ENCODE data around the gene MYO5A. TPM values are rescaled to one million over a fixed set of nuclear protein-coding genes. Genes with fewer than 3 reads are reported as not detected.

MYO5A gene
- total RNA-seq, 2 experiments from 2014 or later, result 30.3 to 43.2 TPM

DNA sequence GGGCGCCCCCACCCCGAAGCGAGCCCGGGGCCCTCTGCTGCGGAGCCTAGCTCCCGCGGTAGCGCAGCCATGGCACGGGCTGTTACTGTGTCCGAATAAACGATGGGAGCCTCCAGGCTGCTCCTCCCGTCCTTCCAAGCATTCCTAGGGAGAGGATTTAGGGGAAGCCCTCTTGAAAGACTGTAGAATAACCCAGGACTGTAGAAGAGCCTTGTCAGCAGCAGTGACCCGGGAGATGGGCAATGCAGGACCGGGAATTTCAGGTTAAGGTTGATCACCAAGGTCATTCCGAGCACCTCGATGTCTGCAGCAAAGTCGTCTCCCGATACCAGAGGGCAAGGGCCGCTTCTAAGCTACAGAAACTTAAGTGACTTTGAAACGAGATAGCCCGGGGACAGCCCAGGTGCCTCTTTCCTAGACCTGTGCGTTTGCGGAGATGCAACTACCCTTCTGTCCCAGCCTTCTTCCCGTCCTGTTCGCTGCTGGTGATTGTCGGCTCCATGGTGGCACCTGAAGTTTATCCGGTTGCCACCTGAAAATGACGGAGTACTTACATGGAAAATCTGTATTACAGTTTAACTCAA, 753 bp upstream of the MYO5A start:
- Mint-ChIP-seq H3K9me3 (ENCODE audit: low read depth) (no peaks in the 10 kb centered on the region), H3K27me3 (no peaks in the 10 kb centered on the region), H3K4me3 (peak overlapping the region; percentile 62), H3K27ac (peak overlapping the region; percentile 72), H3K36me3 (peaks cover 2% of the 10 kb centered on the region), H3K4me1 (peaks cover 30% of the 10 kb centered on the region)
- CTCF ChIA-PET, result interaction anchor here (1.0 to 2.2 kb wide), 5 partner anchors 9 to 205 kb away, joined by 3 to 13 read pairs (median 4); partner anchors contain the start of gene ARPP19
- DNase-seq, result peak; percentile 51
- ATAC-seq, result no peak

DNA sequence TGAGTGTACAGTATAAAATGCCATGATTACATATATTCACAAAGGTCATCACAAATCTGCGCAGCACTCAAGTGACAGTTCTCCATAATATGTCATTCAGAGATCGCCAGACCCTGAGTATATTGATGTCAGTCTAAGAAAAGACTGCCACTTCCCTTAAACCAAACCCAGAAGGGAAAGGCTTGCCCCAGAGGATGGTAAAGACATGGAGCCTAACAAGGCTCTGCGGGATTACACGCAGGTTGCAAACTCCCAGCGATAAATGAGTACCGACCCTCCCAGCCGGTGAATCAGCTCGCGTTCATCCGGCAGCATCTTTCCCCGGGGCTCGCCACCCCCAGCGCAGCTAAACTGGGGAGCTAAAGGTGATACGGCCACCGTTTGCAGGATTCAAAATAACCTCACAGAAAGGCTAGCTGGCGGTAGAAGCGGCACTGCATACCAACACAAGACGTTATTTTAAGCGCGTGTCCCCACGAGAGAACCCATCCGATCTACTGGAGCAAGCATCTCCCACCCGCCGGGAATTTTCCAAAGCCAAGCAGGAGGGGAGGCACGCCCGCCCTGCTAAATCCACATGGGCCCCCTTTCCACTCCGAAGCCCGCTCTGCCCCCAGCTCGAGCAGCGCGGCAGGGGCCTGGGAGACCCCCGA, 643 bp downstream of the MYO5A start:
- Mint-ChIP-seq H3K27me3 (no peaks in the 10 kb centered on the region), H3K36me3 (peaks cover 2% of the 10 kb centered on the region), H3K4me3 (peak overlapping the region; percentile 97), H3K4me1 (peaks cover 33% of the 10 kb centered on the region), H3K9me3 (ENCODE audit: low read depth) (no peaks in the 10 kb centered on the region), H3K27ac (peak overlapping the region; percentile 85)
- ATAC-seq (peak; percentile 4), DNase-seq (peak; percentile 65)
- CTCF ChIA-PET, result interaction anchor here (1.0 to 2.2 kb wide), 12 partner anchors 24 to 271 kb away, joined by 3 to 13 read pairs (median 4); no protein-coding TSS in a partner anchor

DNA sequence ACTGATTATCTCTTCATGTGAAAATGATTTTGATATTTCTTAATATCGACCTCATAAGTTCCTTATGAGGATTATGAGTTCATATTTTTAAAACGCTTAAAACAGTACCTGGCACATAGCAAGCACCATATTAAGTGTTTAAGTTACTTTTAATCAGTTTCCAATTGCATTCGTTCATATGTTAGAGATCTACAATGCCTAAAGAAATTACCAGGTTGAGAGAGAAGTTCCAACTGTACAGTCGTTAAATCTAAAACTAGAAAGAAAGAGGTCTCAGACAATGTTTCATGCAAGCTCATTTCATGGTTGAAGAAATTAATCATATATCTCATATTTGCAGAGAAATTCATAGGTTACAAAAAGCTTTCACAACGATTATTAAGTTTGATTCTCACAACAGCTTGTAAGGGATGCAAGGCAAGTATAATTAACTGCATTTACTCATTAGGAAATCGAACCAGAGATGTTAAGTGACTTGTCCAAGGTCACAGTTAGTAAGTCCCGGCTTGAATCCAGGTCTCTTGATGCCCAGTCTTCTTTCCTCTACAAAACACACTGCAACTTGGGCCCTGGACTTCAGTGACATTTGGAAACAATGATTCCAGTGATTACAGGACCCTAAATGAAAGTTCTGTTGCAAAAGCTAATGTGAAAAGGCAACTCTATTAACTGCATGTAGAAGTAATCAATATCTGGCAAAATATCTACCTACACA, 1.3 kb downstream of the MYO5A start:
- Mint-ChIP-seq H3K27me3 (no peaks in the 10 kb centered on the region), H3K9me3 (ENCODE audit: low read depth) (no peaks in the 10 kb centered on the region), H3K27ac (no peak overlapping the region), H3K4me1 (peaks cover 34% of the 10 kb centered on the region), H3K4me3 (peak overlapping the region; percentile 97), H3K36me3 (peaks cover 2% of the 10 kb centered on the region)
- CTCF ChIA-PET, result interaction anchor here (1.1 to 2.2 kb wide), 10 partner anchors 25 to 271 kb away, joined by 3 to 13 read pairs (median 4); no protein-coding TSS in a partner anchor
- ATAC-seq, result no peak
- no peak for DNase-seq

DNA sequence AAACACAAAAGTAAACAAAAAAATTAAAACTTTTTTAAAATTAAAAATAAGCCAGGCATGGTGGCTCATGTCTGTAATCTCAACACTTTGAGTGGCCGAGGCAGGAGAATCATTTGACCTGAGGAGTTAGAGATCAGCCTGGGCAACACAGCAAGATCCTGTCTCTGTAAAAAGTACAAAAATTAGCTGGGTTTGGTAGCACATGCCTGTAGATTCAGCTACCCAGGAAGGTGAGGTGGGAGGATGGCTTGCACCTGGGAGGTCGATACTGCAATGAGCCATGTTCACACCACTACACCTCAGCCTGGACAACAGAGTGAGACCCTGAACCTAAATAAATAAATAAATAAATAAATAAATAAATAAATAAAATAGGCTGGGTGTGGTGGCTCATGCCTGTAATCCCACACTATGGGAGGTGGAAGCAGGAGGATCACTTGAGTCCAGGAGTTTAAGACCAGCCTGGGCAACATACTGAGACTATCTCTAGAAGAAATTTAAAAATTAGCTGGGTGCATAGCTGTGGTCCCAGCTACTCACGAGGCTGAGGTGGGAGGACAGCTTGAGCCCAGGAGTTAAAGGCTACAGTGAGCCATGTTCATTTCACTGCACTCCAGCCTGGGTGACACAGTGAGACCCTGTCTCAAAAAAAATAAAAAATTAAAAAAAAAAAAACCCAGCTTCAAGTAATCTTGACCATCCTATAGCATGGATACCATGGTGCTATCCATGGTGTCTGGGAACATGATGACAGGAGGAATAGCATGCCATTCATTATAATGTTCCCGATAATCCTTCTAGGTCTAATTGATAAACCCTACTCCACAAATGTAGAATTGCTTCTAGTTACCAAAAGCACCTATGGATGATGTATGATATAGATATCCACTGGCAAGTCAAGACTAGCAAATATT, 4.2 kb downstream of the MYO5A start:
- CTCF ChIA-PET, result interaction anchor here (0.9 to 1.0 kb wide), 2 partner anchors 20 to 192 kb away, joined by 3 read pairs; no protein-coding TSS in a partner anchor
- no peak overlapping the region for H3K27ac Mint-ChIP-seq
- no peaks in the 10 kb centered on the region for H3K27me3 Mint-ChIP-seq
- DNase-seq, result no peak
- H3K4me1 Mint-ChIP-seq, result peaks cover 25% of the 10 kb centered on the region
- no peak overlapping the region for H3K4me3 Mint-ChIP-seq
- no peaks in the 10 kb centered on the region for H3K9me3 Mint-ChIP-seq (ENCODE audit: low read depth)
- H3K36me3 Mint-ChIP-seq, result peaks cover 4% of the 10 kb centered on the region
- ATAC-seq, result no peak

DNA sequence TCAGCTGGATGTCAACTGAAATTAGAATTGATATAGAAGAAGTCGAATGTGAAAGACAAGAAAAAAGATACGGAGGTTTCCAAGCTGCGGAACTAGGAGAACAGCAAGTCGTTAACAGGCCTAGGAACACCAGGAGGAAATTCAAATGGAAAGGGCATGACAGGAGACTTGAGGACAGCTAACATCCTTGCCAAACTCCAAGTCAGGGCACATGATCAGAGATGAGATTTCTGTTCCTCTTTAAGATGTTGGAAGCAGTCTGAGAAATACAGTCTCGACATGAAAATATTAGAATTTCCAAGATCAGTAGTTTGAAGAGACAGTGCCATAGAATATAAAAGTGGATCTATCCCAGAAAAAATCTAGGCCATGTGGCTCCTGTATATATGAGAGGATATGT, 5.0 kb downstream of the MYO5A start:
- Mint-ChIP-seq H3K27me3 (no peaks in the 10 kb centered on the region), H3K4me3 (no peak overlapping the region), H3K4me1 (peaks cover 25% of the 10 kb centered on the region), H3K27ac (no peak overlapping the region), H3K9me3 (ENCODE audit: low read depth) (no peaks in the 10 kb centered on the region), H3K36me3 (peaks cover 4% of the 10 kb centered on the region)
- ATAC-seq, result no peak
- DNase-seq, result no peak
- CTCF ChIA-PET, result no interaction called here

DNA sequence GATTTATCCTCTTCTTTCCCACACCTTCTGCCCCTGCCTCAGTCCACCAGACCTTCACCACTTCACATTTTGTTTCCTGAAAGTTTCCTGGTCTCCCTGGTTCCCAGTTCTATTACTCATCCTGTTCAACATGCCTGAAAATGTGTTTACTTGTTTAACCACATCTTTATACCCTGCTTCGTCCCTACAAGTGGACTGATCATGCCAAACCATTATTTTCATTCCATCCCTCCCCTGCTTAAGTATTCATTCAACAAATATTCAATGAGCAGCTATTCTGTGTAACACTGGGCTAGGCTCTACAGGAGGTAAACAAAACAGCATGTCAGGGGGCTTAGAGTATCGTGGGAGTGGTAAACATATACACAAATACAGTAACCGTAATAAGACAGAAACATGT, 5.5 kb downstream of the MYO5A start:
- Mint-ChIP-seq H3K4me1 (peaks cover 25% of the 10 kb centered on the region), H3K27ac (no peak overlapping the region), H3K4me3 (no peak overlapping the region), H3K36me3 (peaks cover 4% of the 10 kb centered on the region), H3K27me3 (no peaks in the 10 kb centered on the region), H3K9me3 (ENCODE audit: low read depth) (no peaks in the 10 kb centered on the region)
- ATAC-seq (no peak), DNase-seq (no peak)
- CTCF ChIA-PET, result no interaction called here

DNA sequence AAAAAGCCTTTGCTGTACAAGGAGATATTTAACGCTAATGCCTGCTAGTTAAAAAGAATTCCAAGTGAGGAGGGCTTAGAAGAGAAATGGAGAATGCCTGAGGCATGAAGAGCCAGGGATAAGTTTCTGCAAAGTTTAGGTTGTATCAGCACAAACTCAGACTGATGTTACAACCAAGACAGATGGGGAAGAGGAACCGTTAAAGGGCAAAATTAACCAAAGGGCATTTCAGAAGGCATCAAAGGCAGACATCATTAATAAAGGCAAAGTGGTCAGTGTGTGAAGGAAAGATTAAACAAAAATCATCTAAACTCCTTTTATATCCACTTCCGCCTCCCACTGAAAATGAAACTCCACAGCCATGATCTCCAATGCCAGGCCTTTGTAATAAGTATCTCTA, 7.0 kb downstream of the MYO5A start:
- Mint-ChIP-seq H3K4me1 (peaks cover 11% of the 10 kb centered on the region), H3K27ac (no peak overlapping the region), H3K36me3 (peaks cover 2% of the 10 kb centered on the region), H3K4me3 (no peak overlapping the region), H3K27me3 (no peaks in the 10 kb centered on the region), H3K9me3 (ENCODE audit: low read depth) (no peaks in the 10 kb centered on the region)
- no peak for ATAC-seq
- no peak for DNase-seq
- CTCF ChIA-PET, result no interaction called here

DNA sequence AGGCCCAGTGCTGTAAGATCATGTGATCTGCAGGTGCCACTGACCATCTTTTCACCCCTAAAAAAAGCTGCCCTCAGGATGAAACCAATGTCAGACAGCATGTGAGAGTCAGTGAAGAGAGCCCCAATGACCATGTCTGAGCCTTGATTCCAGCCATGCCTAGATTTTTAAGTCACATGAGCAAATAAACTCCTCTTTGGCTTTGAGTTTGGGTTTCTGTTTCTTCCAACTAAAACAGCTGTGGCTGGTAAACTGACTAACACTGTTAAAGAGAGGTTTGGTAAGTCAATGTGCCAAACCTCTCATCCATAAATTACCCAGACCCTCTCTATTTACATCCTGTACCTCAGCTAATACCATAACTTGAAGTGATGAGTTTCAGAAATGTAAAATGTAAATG, 8.3 kb downstream of the MYO5A start:
- Mint-ChIP-seq H3K4me3 (no peak overlapping the region), H3K9me3 (ENCODE audit: low read depth) (no peaks in the 10 kb centered on the region), H3K36me3 (peaks cover 2% of the 10 kb centered on the region), H3K4me1 (peaks cover 6% of the 10 kb centered on the region), H3K27ac (no peak overlapping the region), H3K27me3 (no peaks in the 10 kb centered on the region)
- CTCF ChIA-PET, result no interaction called here
- DNase-seq, result no peak
- ATAC-seq, result no peak

DNA sequence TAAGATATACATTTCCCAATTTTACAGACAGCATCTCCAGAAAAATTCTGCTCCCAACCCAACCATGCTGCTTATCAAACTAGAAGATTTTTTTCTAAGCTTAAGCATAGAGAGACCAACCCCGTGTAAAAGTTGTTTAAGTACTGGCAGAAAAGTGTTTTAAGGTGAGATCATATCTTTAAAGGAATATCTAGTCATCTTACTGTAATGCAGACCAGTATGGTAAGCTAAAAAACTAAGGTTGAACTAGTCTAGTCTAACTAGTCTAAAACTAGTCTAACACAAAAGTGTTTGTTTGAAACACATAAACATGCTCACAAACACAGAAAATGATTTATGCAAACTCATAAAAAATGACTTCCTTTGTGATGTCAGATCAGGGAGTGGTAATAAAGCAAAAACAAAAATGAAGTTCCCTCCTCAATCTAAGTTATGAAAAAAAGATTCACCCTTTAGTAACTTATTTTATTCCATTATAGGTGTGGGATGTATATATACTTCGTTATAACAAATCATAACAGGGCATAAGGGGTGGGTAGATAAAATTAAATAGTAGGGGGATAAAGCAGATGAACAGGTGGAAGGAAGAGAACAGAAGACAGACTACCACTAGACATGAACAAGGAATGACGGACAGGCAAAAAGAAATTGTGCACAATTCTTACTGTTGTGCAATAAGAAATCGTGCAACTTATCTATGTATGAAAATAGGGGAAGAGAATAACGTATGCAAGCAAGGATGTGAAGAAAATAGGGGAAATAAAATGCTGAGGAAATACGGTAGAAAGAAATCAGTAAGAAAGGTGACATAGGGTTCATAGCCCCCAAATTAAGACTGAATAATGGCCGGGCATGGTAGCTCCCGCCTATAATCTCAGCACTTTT, 10.0 kb downstream of the MYO5A start:
- DNase-seq (no peak), ATAC-seq (no peak)
- Mint-ChIP-seq H3K27me3 (no peaks in the 10 kb centered on the region), H3K4me3 (no peak overlapping the region), H3K36me3 (peaks cover 2% of the 10 kb centered on the region), H3K27ac (no peak overlapping the region), H3K4me1 (peaks cover 4% of the 10 kb centered on the region), H3K9me3 (ENCODE audit: low read depth) (no peaks in the 10 kb centered on the region)
- CTCF ChIA-PET, result interaction anchor here (1.0 kb wide), 1 partner anchor 41 kb away, joined by 4 read pairs; no protein-coding TSS in a partner anchor

DNA sequence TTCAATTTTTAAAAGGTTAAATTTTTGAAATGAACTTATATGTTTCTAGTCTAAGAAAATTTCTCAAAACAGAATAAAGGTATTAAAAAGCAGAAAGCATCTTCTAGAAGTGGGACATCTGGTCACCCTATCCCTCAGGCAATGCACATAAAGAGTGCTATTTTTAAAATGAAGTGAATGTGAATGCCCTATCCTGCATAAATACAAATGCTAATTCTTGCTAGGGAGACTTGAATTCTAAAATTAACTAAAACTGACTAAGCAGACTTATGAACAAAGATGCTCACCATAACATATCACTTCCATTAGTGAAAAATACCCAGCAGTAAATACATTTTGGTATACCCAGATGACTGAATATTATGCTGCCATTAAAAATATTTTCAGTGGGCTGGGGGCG, 11.7 kb downstream of the MYO5A start:
- peaks cover 2% of the 10 kb centered on the region for H3K36me3 Mint-ChIP-seq
- H3K27ac Mint-ChIP-seq, result no peak overlapping the region
- no peaks in the 10 kb centered on the region for H3K9me3 Mint-ChIP-seq (ENCODE audit: low read depth)
- no peak overlapping the region for H3K4me3 Mint-ChIP-seq
- CTCF ChIA-PET, result interaction anchor here (0.7 kb wide), 1 partner anchor 59 kb away, joined by 3 read pairs; no protein-coding TSS in a partner anchor
- no peak for ATAC-seq
- H3K4me1 Mint-ChIP-seq, result no peaks in the 10 kb centered on the region
- no peaks in the 10 kb centered on the region for H3K27me3 Mint-ChIP-seq
- DNase-seq, result no peak

DNA sequence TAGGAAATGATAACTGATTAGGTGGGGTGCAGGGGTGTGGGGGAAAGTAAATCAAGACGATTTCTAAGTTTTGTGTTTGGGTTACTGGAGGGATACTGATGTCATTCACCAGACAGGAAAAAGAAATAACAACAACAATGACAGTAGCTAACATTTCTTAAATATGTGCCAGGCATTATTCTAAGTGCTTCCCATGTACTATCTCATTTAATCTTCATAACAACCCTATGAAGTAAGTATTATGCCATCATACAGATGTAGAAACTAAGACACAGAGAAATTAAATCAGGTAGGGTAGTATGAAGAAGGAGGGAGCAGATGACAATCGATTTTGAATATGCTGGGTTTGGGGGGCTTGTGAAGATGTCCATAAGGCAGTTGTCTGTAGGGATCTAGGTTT, 13.3 kb downstream of the MYO5A start:
- no peaks in the 10 kb centered on the region for H3K9me3 Mint-ChIP-seq (ENCODE audit: low read depth)
- ATAC-seq (no peak), DNase-seq (no peak)
- H3K27me3 Mint-ChIP-seq, result no peaks in the 10 kb centered on the region
- peaks cover 1% of the 10 kb centered on the region for H3K4me1 Mint-ChIP-seq
- H3K27ac Mint-ChIP-seq, result no peak overlapping the region
- H3K4me3 Mint-ChIP-seq, result no peak overlapping the region
- CTCF ChIA-PET, result interaction anchor here (0.7 to 1.2 kb wide), 2 partner anchors 12 to 52 kb away, joined by 3 to 4 read pairs; no protein-coding TSS in a partner anchor
- H3K36me3 Mint-ChIP-seq, result no peaks in the 10 kb centered on the region

DNA sequence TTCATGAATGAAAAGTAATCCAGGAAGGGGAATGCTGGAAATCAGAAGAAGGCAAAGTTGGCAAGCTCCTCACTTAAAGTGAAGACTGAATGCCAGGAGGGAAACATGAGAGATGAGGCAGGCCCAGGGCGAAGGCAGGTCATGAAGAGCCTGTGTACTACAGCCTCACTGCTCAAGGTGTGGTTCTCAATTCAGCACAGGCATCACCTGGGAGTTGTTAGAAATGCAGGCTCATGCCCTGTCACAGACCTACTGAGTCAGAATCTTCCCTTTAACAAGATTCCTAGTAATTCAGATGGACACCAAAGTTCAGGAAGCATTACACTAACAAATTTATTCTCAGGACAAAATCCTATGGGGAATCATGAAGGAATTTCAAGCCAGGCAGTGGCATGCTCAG, 14.2 kb downstream of the MYO5A start:
- no peak overlapping the region for H3K27ac Mint-ChIP-seq
- ATAC-seq, result no peak
- DNase-seq, result no peak
- H3K4me3 Mint-ChIP-seq, result no peak overlapping the region
- H3K36me3 Mint-ChIP-seq, result no peaks in the 10 kb centered on the region
- CTCF ChIA-PET, result interaction anchor here (1.2 to 1.5 kb wide), 3 partner anchors 12 to 220 kb away, joined by 3 read pairs; no protein-coding TSS in a partner anchor
- no peaks in the 10 kb centered on the region for H3K9me3 Mint-ChIP-seq (ENCODE audit: low read depth)
- H3K4me1 Mint-ChIP-seq, result peaks cover 1% of the 10 kb centered on the region
- no peaks in the 10 kb centered on the region for H3K27me3 Mint-ChIP-seq

Data from activated CD8-positive, alpha-beta memory T cell treated with anti-CD3 and anti-CD28 coated beads, Interleukin-2, amount 10 ng/mL, durations not matched to agents 7 days and 5 days (primary cell).